ENCODE data around the gene STUM. TPM values are rescaled to one million over a fixed set of nuclear protein-coding genes. Genes with fewer than 3 reads are reported as not detected.
"Not testable (repeated sequence)": the region's sequence is repeated elsewhere in the genome, so short reads cannot be mapped to it uniquely, and the experiment has no call there.

STUM gene
- total RNA-seq, 5 donors from 2014 or later (not counting 1 experiment from before 2014, with no cell fraction given): 0.10 TPM; not detected in 4

GRCh38 chr1:226598455-226598849, 49.9 kb downstream of the STUM start:
- no peaks in the 10 kb centered on the region for H3K4me1 Mint-ChIP-seq
- no CpG with 5 or more reads among the region's 2 CpGs for WGBS (ENCODE audit: insufficient coverage)
- CTCF ChIA-PET: no interaction called here

DNA sequence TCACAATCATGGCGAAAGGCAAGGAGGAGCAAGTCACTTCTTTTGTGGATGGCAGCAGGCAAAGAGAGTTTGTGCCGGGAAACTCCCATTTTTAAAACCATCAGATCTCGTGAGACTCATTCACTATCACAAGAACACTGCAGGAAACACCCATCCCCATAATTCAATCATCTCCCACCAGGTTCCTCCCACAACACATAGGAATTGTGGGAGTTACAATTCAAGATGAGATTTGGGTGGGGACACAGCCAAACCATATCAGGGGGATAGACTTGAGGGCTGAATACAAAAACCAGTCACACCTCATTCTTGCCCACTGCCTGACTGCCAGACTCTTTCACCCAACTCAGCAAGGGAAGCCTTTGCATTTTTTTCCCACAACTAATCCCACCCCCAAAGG, 50.4 kb downstream of the STUM start:
- H3K27ac Mint-ChIP-seq; H3K27ac ChIP-seq (ENCODE audit: low read length); H3K4me3 Mint-ChIP-seq; H3K4me1 ChIP-seq (ENCODE audit: control insufficient read depth in 1 of 2, extremely low read depth in 1 of 2, insufficient read depth in 2 of 2, low read length in 2 of 2); ATAC-seq (replicated peaks in 1 of 4); H3K9me3 ChIP-seq; H3K9me3 Mint-ChIP-seq; CTCF ChIA-PET; DNase-seq; H3K36me3 ChIP-seq (ENCODE audit: control insufficient read depth in 2 of 2, extremely low read depth in 1 of 2, insufficient read depth in 1 of 2, low read length in 1 of 2); H3K4me1 Mint-ChIP-seq; POLR2A ChIA-PET; H3K27me3 Mint-ChIP-seq; H3K4me3 ChIP-seq (ENCODE audit: control insufficient read depth in 1 of 2, extremely low read depth in 1 of 2, low read length in 1 of 2); H3K36me3 Mint-ChIP-seq: not testable (repeated sequence)
- WGBS (ENCODE audit: insufficient coverage): 80% methylated on average over 2 of the region's 3 CpGs
- H3K27me3 ChIP-seq (replicated peaks in 1 of 2; ENCODE audit: control insufficient read depth in 2 of 2, extremely low read depth in 1 of 2, insufficient read depth in 2 of 2, low read length in 1 of 2): peaks cover 0 to 23% of the 10 kb centered on the region in 2 experiments

More at GRCh38 chr1:226598455-226598849, 49.9 kb downstream of the STUM start:
- H3K4me3 Mint-ChIP-seq: no peak overlapping the region
- H3K9me3 Mint-ChIP-seq: no peaks in the 10 kb centered on the region
- no peaks in the 10 kb centered on the region for H3K4me1 ChIP-seq (ENCODE audit: control insufficient read depth in 1 of 2, extremely low read depth in 1 of 2, insufficient read depth in 2 of 2, low read length in 2 of 2)
- H3K27ac Mint-ChIP-seq: no peak overlapping the region
- H3K27me3 ChIP-seq (replicated peaks in 1 of 2; ENCODE audit: control insufficient read depth in 2 of 2, extremely low read depth in 1 of 2, insufficient read depth in 2 of 2, low read length in 1 of 2): peaks cover 0 to 21% of the 10 kb centered on the region in 2 experiments
- POLR2A ChIA-PET: no interaction called here
- H3K27ac ChIP-seq (ENCODE audit: low read length): no peak overlapping the region
- H3K27me3 Mint-ChIP-seq: peaks cover 1 to 3% of the 10 kb centered on the region in 2 donors
- H3K9me3 ChIP-seq: no peaks in the 10 kb centered on the region
- DNase-seq: no peak
- H3K4me3 ChIP-seq (ENCODE audit: control insufficient read depth in 1 of 2, extremely low read depth in 1 of 2, low read length in 1 of 2): no peak overlapping the region
- ATAC-seq (replicated peaks in 1 of 4): no peak
- no peaks in the 10 kb centered on the region for H3K36me3 Mint-ChIP-seq
- H3K36me3 ChIP-seq (ENCODE audit: control insufficient read depth in 2 of 2, extremely low read depth in 1 of 2, insufficient read depth in 1 of 2, low read length in 1 of 2): no peaks in the 10 kb centered on the region

DNA sequence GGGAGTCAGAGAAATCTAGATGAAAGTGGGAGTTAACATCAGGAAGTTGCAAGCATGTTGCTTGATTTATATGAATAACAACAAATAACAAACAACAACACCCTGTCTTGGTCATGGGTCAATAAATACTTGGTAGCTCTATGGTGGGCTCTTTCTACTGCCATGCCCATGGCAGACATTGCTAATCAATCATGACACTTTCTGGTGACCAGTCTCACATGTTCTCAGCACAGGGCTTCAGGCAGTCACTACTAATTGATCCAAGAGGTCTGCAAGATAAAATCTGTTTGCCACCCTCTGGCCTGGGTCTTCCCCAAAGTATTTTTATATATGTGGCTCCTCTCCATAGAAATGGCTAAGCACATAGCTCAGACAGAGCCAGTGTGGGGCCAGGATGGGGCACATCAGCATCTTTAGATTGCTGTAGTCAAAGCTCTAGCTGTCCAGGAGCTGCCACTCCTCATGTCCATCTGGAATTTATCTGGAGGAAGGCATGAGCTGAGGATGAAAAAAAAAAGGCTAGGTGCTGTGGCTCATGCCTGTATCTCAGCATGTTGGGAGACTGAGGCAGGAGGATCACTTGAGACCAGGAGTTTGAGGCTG, 51.2 kb downstream of the STUM start:
- Mint-ChIP-seq H3K27ac (no peak overlapping the region), H3K4me3 (no peak overlapping the region), H3K4me1 (no peaks in the 10 kb centered on the region), H3K27me3 (peaks cover 0 to 1% of the 10 kb centered on the region in 2 donors), H3K9me3 (no peaks in the 10 kb centered on the region), H3K36me3 (no peaks in the 10 kb centered on the region)
- peaks cover 0 to 26% of the 10 kb centered on the region in 2 experiments for H3K27me3 ChIP-seq (replicated peaks in 1 of 2; ENCODE audit: control insufficient read depth in 2 of 2, extremely low read depth in 1 of 2, insufficient read depth in 2 of 2, low read length in 1 of 2)
- H3K9me3 ChIP-seq: no peaks in the 10 kb centered on the region
- DNase-seq (no peak), ATAC-seq (replicated peaks in 1 of 4) (no peak)
- ChIA-PET CTCF (no interaction called here), POLR2A (interaction anchor here in 1 of 2 donors (0.7 kb wide), 1 partner anchor 1607 kb away, joined by 3 read pairs; no protein-coding TSS in a partner anchor)
- no peaks in the 10 kb centered on the region for H3K4me1 ChIP-seq (ENCODE audit: control insufficient read depth in 1 of 2, extremely low read depth in 1 of 2, insufficient read depth in 2 of 2, low read length in 2 of 2)
- H3K4me3 ChIP-seq (ENCODE audit: control insufficient read depth in 1 of 2, extremely low read depth in 1 of 2, low read length in 1 of 2): no peak overlapping the region
- no peaks in the 10 kb centered on the region for H3K36me3 ChIP-seq (ENCODE audit: control insufficient read depth in 2 of 2, extremely low read depth in 1 of 2, insufficient read depth in 1 of 2, low read length in 1 of 2)
- no peak overlapping the region for H3K27ac ChIP-seq (ENCODE audit: low read length)

DNA sequence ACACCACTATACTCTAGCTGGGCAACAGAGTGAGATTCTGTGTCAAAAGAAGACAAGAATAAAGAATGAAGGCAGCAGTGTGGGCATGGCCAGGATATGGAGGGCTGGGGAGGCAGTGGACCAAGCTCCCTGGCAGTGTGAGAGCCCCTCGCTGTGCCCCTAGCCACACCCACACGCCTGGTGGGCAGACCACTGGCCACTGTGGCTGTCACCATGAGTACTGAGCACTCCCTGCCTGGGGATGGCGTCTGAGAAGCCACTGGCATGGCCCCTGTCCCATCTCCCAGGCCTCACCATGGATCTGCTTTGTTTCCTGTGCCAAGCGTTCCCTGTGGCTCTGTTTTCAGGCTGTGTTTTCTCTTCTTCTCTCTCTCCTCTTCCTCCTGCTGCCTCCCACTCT, 51.7 kb downstream of the STUM start:
- Histone ChIP-seq H3K9me3 (no peaks in the 10 kb centered on the region), H3K27me3 (replicated peaks in 1 of 2; ENCODE audit: control insufficient read depth in 2 of 2, extremely low read depth in 1 of 2, insufficient read depth in 2 of 2, low read length in 1 of 2) (peaks cover 0 to 26% of the 10 kb centered on the region in 2 experiments), H3K4me3 (ENCODE audit: control insufficient read depth in 1 of 2, extremely low read depth in 1 of 2, low read length in 1 of 2) (no peak overlapping the region), H3K27ac (ENCODE audit: low read length) (no peak overlapping the region), H3K4me1 (ENCODE audit: control insufficient read depth in 1 of 2, extremely low read depth in 1 of 2, insufficient read depth in 2 of 2, low read length in 2 of 2) (no peaks in the 10 kb centered on the region), H3K36me3 (ENCODE audit: control insufficient read depth in 2 of 2, extremely low read depth in 1 of 2, insufficient read depth in 1 of 2, low read length in 1 of 2) (no peaks in the 10 kb centered on the region)
- 56% methylated on average over 4 of the region's 4 CpGs for WGBS (ENCODE audit: insufficient coverage)
- Mint-ChIP-seq H3K4me1 (no peaks in the 10 kb centered on the region), H3K27ac (no peak overlapping the region), H3K4me3 (no peak overlapping the region), H3K27me3 (peaks cover 0 to 1% of the 10 kb centered on the region in 2 donors), H3K9me3 (no peaks in the 10 kb centered on the region), H3K36me3 (no peaks in the 10 kb centered on the region)
- CTCF ChIA-PET: no interaction called here
- DNase-seq: no peak
- POLR2A ChIA-PET: no interaction called here
- ATAC-seq (replicated peaks in 1 of 4): no peak

GRCh38 chr1:226601456-226601855, 52.9 kb downstream of the STUM start:
- H3K27ac Mint-ChIP-seq: no peak overlapping the region

GRCh38 chr1:226602186-226603021, 53.8 kb downstream of the STUM start:
- no peaks in the 10 kb centered on the region for H3K9me3 Mint-ChIP-seq
- POLR2A ChIA-PET: no interaction called here
- CTCF ChIA-PET: no interaction called here
- H3K36me3 Mint-ChIP-seq: no peaks in the 10 kb centered on the region
- Histone ChIP-seq H3K27ac (ENCODE audit: low read length) (no peak overlapping the region), H3K36me3 (ENCODE audit: control insufficient read depth in 2 of 2, extremely low read depth in 1 of 2, insufficient read depth in 1 of 2, low read length in 1 of 2) (no peaks in the 10 kb centered on the region), H3K4me3 (ENCODE audit: control insufficient read depth in 1 of 2, extremely low read depth in 1 of 2, low read length in 1 of 2) (no peak overlapping the region), H3K9me3 (no peaks in the 10 kb centered on the region), H3K4me1 (ENCODE audit: control insufficient read depth in 1 of 2, extremely low read depth in 1 of 2, insufficient read depth in 2 of 2, low read length in 2 of 2) (no peaks in the 10 kb centered on the region), H3K27me3 (replicated peaks in 1 of 2; ENCODE audit: control insufficient read depth in 2 of 2, extremely low read depth in 1 of 2, insufficient read depth in 2 of 2, low read length in 1 of 2) (peaks cover 0 to 24% of the 10 kb centered on the region in 2 experiments)
- no peak for ATAC-seq (replicated peaks in 1 of 4)
- peaks cover 0 to 3% of the 10 kb centered on the region in 2 donors for H3K27me3 Mint-ChIP-seq
- WGBS (ENCODE audit: insufficient coverage): 87% methylated on average over 18 of the region's 24 CpGs
- H3K4me1 Mint-ChIP-seq: no peaks in the 10 kb centered on the region
- no peak for DNase-seq
- no peak overlapping the region for H3K4me3 Mint-ChIP-seq
- no peak overlapping the region for H3K27ac Mint-ChIP-seq

More at GRCh38 chr1:226601456-226601855, 52.9 kb downstream of the STUM start:
- Histone ChIP-seq H3K27me3 (replicated peaks in 1 of 2; ENCODE audit: control insufficient read depth in 2 of 2, extremely low read depth in 1 of 2, insufficient read depth in 2 of 2, low read length in 1 of 2) (peaks cover 0 to 29% of the 10 kb centered on the region in 2 experiments), H3K9me3 (no peaks in the 10 kb centered on the region), H3K4me3 (ENCODE audit: control insufficient read depth in 1 of 2, extremely low read depth in 1 of 2, low read length in 1 of 2) (no peak overlapping the region), H3K27ac (ENCODE audit: low read length) (no peak overlapping the region), H3K4me1 (ENCODE audit: control insufficient read depth in 1 of 2, extremely low read depth in 1 of 2, insufficient read depth in 2 of 2, low read length in 2 of 2) (no peaks in the 10 kb centered on the region), H3K36me3 (ENCODE audit: control insufficient read depth in 2 of 2, extremely low read depth in 1 of 2, insufficient read depth in 1 of 2, low read length in 1 of 2) (no peaks in the 10 kb centered on the region)
- no peaks in the 10 kb centered on the region for H3K36me3 Mint-ChIP-seq
- WGBS (ENCODE audit: insufficient coverage): 87% methylated on average over 5 of the region's 9 CpGs
- CTCF ChIA-PET: no interaction called here
- H3K4me3 Mint-ChIP-seq: no peak overlapping the region
- ATAC-seq (replicated peaks in 1 of 4): no peak
- H3K4me1 Mint-ChIP-seq: no peaks in the 10 kb centered on the region
- POLR2A ChIA-PET: no interaction called here
- H3K27me3 Mint-ChIP-seq: peaks cover 0 to 3% of the 10 kb centered on the region in 2 donors
- no peaks in the 10 kb centered on the region for H3K9me3 Mint-ChIP-seq
- DNase-seq: no peak
